CD14-positive monocyte (primary cell): ENCODE measurements around the gene PIK3AP1. TPM values are rescaled to one million over a fixed set of nuclear protein-coding genes. Genes with fewer than 3 reads are reported as not detected.

Experiments
- DNase-seq, 3 donors: peaks; one replicate each; pipeline ENCODE4 v3.0.0-alpha.2; 2011 to 2022
- H2AFZ ChIP-seq: 2 replicates; pipeline ENCODE4 v1.6.0; 2012; ENCODE audit warnings: mild to moderate bottlenecking, low read depth, low read length, inconsistent platforms; ENCODE audit not compliant: insufficient read depth, poor library complexity, severe bottlenecking
- H3K27ac ChIP-seq, 2 donors: 1 replicate in 1 of 2; 2 replicates in 1 of 2; pipeline ENCODE4 v1.5.1; 2012 to 2013; ENCODE audit warnings: low read length in 2 of 2, control low read depth in 1 of 2, inconsistent platforms in 1 of 2, low read depth in 1 of 2, mild to moderate bottlenecking in 1 of 2
- H3K27me3 ChIP-seq, 2 donors: one replicate each; pipeline versions ENCODE4 v1.6.0 to v1.6.1; 2011 to 2013; ENCODE audit warnings: low read length in 2 of 2; ENCODE audit not compliant: control insufficient read depth in 2 of 2, insufficient read depth in 2 of 2
- H3K36me3 ChIP-seq, 2 donors: replicated peaks in 1 of 2; 1 replicate in 1 of 2; 2 replicates in 1 of 2; pipeline versions ENCODE4 v1.5.1 to v1.6.1; 2012 to 2013; ENCODE audit warnings: low read length in 2 of 2, control low read depth in 1 of 2, inconsistent platforms in 1 of 2, mild to moderate bottlenecking in 1 of 2; ENCODE audit not compliant: insufficient read depth in 2 of 2, control insufficient read depth in 1 of 2
- H3K4me1 ChIP-seq, 2 donors: 1 replicate in 1 of 2; 2 replicates in 1 of 2; pipeline versions ENCODE4 v1.5.1 to v1.6.1; 2012 to 2013; ENCODE audit warnings: low read length in 2 of 2, control low read depth in 1 of 2, inconsistent platforms in 1 of 2, mild to moderate bottlenecking in 1 of 2, moderate library complexity in 1 of 2; ENCODE audit not compliant: insufficient read depth in 2 of 2, control insufficient read depth in 1 of 2
- H3K4me2 ChIP-seq: replicated peaks from 2 replicates; pipeline ENCODE3; 2012; ENCODE audit warnings: low read length, moderate library complexity, mild to moderate bottlenecking; ENCODE audit not compliant: poor library complexity, severe bottlenecking; ENCODE audit errors: extremely low read depth
- H3K4me3 ChIP-seq, 3 experiments: fragments of 200-600 bp in 1 of 3; sonication (generic) in 1 of 3; replicated peaks in 1 of 3; 1 replicate in 2 of 3; 2 replicates in 1 of 3; pipeline ENCODE4 v1.5.1; 2011 to 2013; ENCODE audit warnings: low read length in 3 of 3, mild to moderate bottlenecking in 3 of 3, control low read depth in 2 of 3, low read depth in 2 of 3, inconsistent platforms in 1 of 3, moderate library complexity in 1 of 3
- H3K79me2 ChIP-seq: 2 replicates; pipeline ENCODE4 v1.6.0; 2012; ENCODE audit warnings: mild to moderate bottlenecking, control low read depth, inconsistent platforms, low read length, moderate library complexity; ENCODE audit not compliant: insufficient read depth
- H3K9ac ChIP-seq: 2 replicates; pipeline ENCODE4 v1.6.0; 2017; ENCODE audit warnings: low read length, mild to moderate bottlenecking; ENCODE audit not compliant: insufficient read depth, poor library complexity, severe bottlenecking
- H3K9me3 ChIP-seq, 2 donors: replicated peaks in 1 of 2; 1 replicate in 1 of 2; 2 replicates in 1 of 2; pipeline versions ENCODE4 v1.5.1 to v1.6.1; 2012 to 2013; ENCODE audit warnings: low read length in 2 of 2, control low read depth in 1 of 2; ENCODE audit not compliant: control insufficient read depth in 1 of 2, insufficient read depth in 1 of 2
- H4K20me1 ChIP-seq: 2 replicates; pipeline ENCODE4 v1.6.0; 2012; ENCODE audit warnings: mild to moderate bottlenecking, low read length, control low read depth, moderate library complexity; ENCODE audit not compliant: insufficient read depth
- H3K27ac Mint-ChIP-seq, 7 donors: one replicate each; pipeline ENCODE4 v1.8.0; 2020; ENCODE audit warnings: mild to moderate bottlenecking in 7 of 7, mixed read lengths in 7 of 7, moderate library complexity in 6 of 7, inconsistent platforms in 2 of 7
- H3K27me3 Mint-ChIP-seq, 3 donors: one replicate each; pipeline ENCODE4 v1.8.0; 2021 to 2022; ENCODE audit warnings: low read depth in 3 of 3, mild to moderate bottlenecking in 3 of 3, mixed read lengths in 3 of 3, moderate library complexity in 3 of 3, inconsistent platforms in 1 of 3
- H3K36me3 Mint-ChIP-seq, 2 donors: one replicate each; pipeline ENCODE4 v1.8.0; 2020; ENCODE audit warnings: mixed read lengths in 2 of 2, inconsistent platforms in 1 of 2, mild to moderate bottlenecking in 1 of 2
- H3K4me1 Mint-ChIP-seq: one replicate; pipeline ENCODE4 v1.8.0; 2020; ENCODE audit warnings: mild to moderate bottlenecking, mixed read lengths
- H3K4me3 Mint-ChIP-seq, 2 donors: one replicate each; pipeline ENCODE4 v1.8.0; 2020; ENCODE audit warnings: mild to moderate bottlenecking in 2 of 2, mixed read lengths in 2 of 2, moderate library complexity in 1 of 2
- H3K9me3 Mint-ChIP-seq, 7 donors: one replicate each; pipeline ENCODE4 v1.8.0; 2020 to 2022; ENCODE audit warnings: mixed read lengths in 7 of 7, mild to moderate bottlenecking in 6 of 7, moderate library complexity in 6 of 7, inconsistent platforms in 2 of 7
- WGBS: methylation state at CpG from one replicate; pipeline ENCODE4 v1.1.5; 2013; ENCODE audit warnings: missing lambda C conversion rate; ENCODE audit not compliant: insufficient coverage; 5-methylcytosine and 5-hydroxymethylcytosine counted together
- intact Hi-C, 2 donors: fragments of 100-400 bp; cut with micrococcal nuclease; formaldehyde crosslinking; loops; one replicate each; pipeline versions ENCODE4 v1.15.0 to v1.15.1; 2023
- polyA plus RNA-seq, 3 donors: library from polyadenylated mRNA; depleted of rRNA in 1 of 3; unstranded in 2 of 3; stranded (reverse) in 1 of 3; fragments of 300-500 nt in 2 of 3; fragments of >200 nt in 1 of 3; fragmentation: Illumina TruSeq in 2 of 3; gene quantifications; 1 replicate in 2 of 3; 2 replicates in 1 of 3; pipeline ENCODE4 v1.2.3, GENCODE V29; 2012 to 2021
- TF ChIP-seq, protein P1 (sequence below): fragments of 200-600 bp; IDR thresholded peaks from one replicate; pipeline ENCODE4 v1.8.0; 2022; ENCODE audit warnings: antibody characterized with exemption, mild to moderate bottlenecking

Gene PIK3AP1
- polyA plus RNA-seq, 3 donors, result 95.5 to 157 (median 112) TPM

DNA sequence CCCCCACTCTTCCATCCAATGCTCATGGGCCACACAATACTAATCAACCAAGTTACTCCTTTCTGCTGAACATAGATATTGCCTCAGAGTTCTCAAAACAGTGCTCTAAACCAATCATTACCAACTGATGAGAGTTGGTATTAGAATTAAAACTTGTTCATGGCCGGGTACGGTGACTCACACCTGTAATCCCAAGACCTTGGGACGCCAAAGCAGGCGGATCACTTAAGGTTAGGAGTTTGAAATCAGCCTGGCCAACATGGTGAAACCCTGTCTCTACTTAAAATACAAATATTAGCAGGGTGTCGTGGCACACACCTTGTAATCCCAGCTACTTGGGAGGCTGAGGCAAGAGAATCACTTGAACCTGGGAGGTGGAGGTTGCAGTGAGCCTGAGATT is 141.7 kb downstream of the PIK3AP1 start:
- Histone ChIP-seq H2AFZ (no peak overlapping the region), H3K27ac (no peak overlapping the region), H3K36me3 (peaks cover 8 to 23% of the 10 kb centered on the region in 2 donors), H3K4me3 (no peak overlapping the region), H3K27me3 (no peaks in the 10 kb centered on the region), H3K4me1 (peaks cover 3 to 13% of the 10 kb centered on the region in 2 donors), H3K9ac (no peak overlapping the region), H3K4me2 (no peak overlapping the region), H4K20me1 (peaks cover 98% of the 10 kb centered on the region), H3K9me3 (no peaks in the 10 kb centered on the region), H3K79me2 (peaks cover 99% of the 10 kb centered on the region)
- WGBS, result no CpG with 5 or more reads among the region's 5 CpGs
- peaks cover 19 to 30% of the 10 kb centered on the region in 2 donors for H3K36me3 Mint-ChIP-seq
- H3K9me3 Mint-ChIP-seq, result peaks cover 0 to 2% (median 0%) of the 10 kb centered on the region in 7 donors
- H3K27ac Mint-ChIP-seq, result no peak overlapping the region
- H3K27me3 Mint-ChIP-seq, result peaks cover 0 to under 1% (median 0%) of the 10 kb centered on the region in 3 donors
- no peak overlapping the region for H3K4me3 Mint-ChIP-seq
- peaks cover 47% of the 10 kb centered on the region for H3K4me1 Mint-ChIP-seq
- intact Hi-C loops, result no loop called here
- TF ChIP-seq, protein P1, sequence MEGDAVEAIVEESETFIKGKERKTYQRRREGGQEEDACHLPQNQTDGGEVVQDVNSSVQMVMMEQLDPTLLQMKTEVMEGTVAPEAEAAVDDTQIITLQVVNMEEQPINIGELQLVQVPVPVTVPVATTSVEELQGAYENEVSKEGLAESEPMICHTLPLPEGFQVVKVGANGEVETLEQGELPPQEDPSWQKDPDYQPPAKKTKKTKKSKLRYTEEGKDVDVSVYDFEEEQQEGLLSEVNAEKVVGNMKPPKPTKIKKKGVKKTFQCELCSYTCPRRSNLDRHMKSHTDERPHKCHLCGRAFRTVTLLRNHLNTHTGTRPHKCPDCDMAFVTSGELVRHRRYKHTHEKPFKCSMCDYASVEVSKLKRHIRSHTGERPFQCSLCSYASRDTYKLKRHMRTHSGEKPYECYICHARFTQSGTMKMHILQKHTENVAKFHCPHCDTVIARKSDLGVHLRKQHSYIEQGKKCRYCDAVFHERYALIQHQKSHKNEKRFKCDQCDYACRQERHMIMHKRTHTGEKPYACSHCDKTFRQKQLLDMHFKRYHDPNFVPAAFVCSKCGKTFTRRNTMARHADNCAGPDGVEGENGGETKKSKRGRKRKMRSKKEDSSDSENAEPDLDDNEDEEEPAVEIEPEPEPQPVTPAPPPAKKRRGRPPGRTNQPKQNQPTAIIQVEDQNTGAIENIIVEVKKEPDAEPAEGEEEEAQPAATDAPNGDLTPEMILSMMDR, result no peak
- DNase-seq, result no peak

DNA sequence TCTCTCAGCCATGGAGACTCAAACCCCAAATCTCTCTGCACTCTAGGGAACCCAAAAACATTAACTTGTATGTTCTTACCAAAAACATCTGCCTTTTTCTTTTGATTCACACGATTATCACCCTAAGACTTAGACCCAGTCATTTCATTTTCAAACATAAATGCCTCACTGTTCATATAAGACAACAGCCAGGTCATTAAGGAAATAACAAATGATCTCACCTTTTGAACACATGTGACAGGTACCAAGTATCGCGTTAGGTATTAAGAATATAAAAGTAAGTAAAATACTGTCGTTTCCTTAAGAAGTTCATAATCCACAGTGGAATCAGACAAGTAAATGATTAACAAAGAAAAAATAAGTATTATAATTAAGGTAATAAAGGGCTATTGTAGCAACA is 142.3 kb downstream of the PIK3AP1 start:
- H3K27me3 Mint-ChIP-seq, result no peaks in the 10 kb centered on the region
- DNase-seq, result no peak
- Histone ChIP-seq H3K9me3 (no peaks in the 10 kb centered on the region), H4K20me1 (peaks cover 98% of the 10 kb centered on the region), H3K4me3 (no peak overlapping the region), H3K4me2 (no peak overlapping the region), H3K36me3 (peaks cover 13 to 28% of the 10 kb centered on the region in 2 donors), H2AFZ (no peak overlapping the region), H3K79me2 (peaks cover 99% of the 10 kb centered on the region), H3K27me3 (no peaks in the 10 kb centered on the region), H3K4me1 (peaks cover 0 to 10% of the 10 kb centered on the region in 2 donors), H3K9ac (no peak overlapping the region), H3K27ac (no peak overlapping the region)
- peaks cover 41% of the 10 kb centered on the region for H3K4me1 Mint-ChIP-seq
- intact Hi-C loops, result no loop called here
- H3K36me3 Mint-ChIP-seq, result peaks cover 25 to 33% of the 10 kb centered on the region in 2 donors
- no peak overlapping the region for H3K4me3 Mint-ChIP-seq
- peak overlapping the region in 2 of 7 donors; percentile 56 to 75 for H3K27ac Mint-ChIP-seq
- H3K9me3 Mint-ChIP-seq, result peaks cover 0 to 2% (median 0%) of the 10 kb centered on the region in 7 donors
- TF ChIP-seq, protein P1, result no peak
- WGBS, result no CpG with 5 or more reads among the region's 4 CpGs
